HCT116 (cell line): ENCODE data around the gene CA7. TPM values are rescaled to one million over a fixed set of nuclear protein-coding genes. Genes with fewer than 3 reads are reported as not detected.

ENCODE experiments used
- ATAC-seq: fragments of 200-7000 bp; cut with Tn5 transposase; 2 replicates; pipeline ENCODE4 v1.9.1; 2020; ENCODE audit warnings: mild to moderate bottlenecking, moderate library complexity
- BruUV-seq: library from RNA; stranded (reverse); fragments of 400-500 nt; replicated peaks from 2 replicates; lab custom pipeline; 2021; lab: Mats Ljungman, UMichigan
- CTCF ChIA-PET: fragments of 300-600 bp; sonication (Branson Sonifier 250); formaldehyde crosslinking; loops from one replicate; lab custom pipeline; 2021; ENCODE audit warnings: antibody characterized with exemption; lab: Charles Lee
- POLR2A ChIA-PET: fragments of 300-600, 350-600 bp; sonication (Branson Sonifier 250); formaldehyde crosslinking; loops from one replicate; lab custom pipeline; 2021; ENCODE audit warnings: antibody characterized with exemption; lab: Charles Lee
- RAD21 ChIA-PET, 2 experiments: fragments of 300-600 bp; sonication (Branson Sonifier 250); formaldehyde crosslinking; loops; one replicate each; lab custom pipeline; 2023; ENCODE audit warnings: low total read pairs in 2 of 2; ENCODE audit not compliant: uncharacterized antibody in 2 of 2, unreplicated experiment in 2 of 2, low non-redundant PET in 1 of 2; lab: Charles Lee
- DNase-seq: peaks from one replicate; pipeline ENCODE4 v3.0.0-alpha.2; 2010; ENCODE audit warnings: low read depth, low spot score
- H2AFZ ChIP-seq: fragments of 200-600 bp; shearing (Covaris generic), sonication (generic); 2 replicates; pipeline ENCODE4 v1.6.1; 2017; ENCODE audit warnings: low read depth, mixed run types, mixed read lengths, antibody characterized with exemption, low read length; ENCODE audit not compliant: poor library complexity, severe bottlenecking
- H3K27ac ChIP-seq: 2 replicates; pipeline ENCODE4 v1.5.1; 2012; ENCODE audit warnings: low read depth, low read length
- H3K27me3 ChIP-seq: fragments of 200-600 bp; sonication (generic); 2 replicates; pipeline ENCODE4 v1.6.1; 2016; ENCODE audit warnings: mixed run types, low read length, mixed read lengths; ENCODE audit not compliant: insufficient read depth
- H3K36me3 ChIP-seq, 2 experiments: fragments of 200-500 bp in 1 of 2; fragments of 200-600 bp in 1 of 2; sonication (Bioruptor generic) in 1 of 2; sonication (generic) in 1 of 2; 2 replicates each; pipeline versions ENCODE4 v1.5.1 to v1.6.1; 2014 to 2016; ENCODE audit warnings: low read length in 2 of 2, inconsistent platforms in 1 of 2, mixed read lengths in 1 of 2, mixed run types in 1 of 2; ENCODE audit not compliant: insufficient read depth in 2 of 2, control insufficient read depth in 1 of 2
- H3K4me1 ChIP-seq, 2 experiments: fragments of 200-600 bp in 1 of 2; sonication (generic) in 1 of 2; 2 replicates each; pipeline versions ENCODE4 v1.5.1 to v1.6.1; 2012 to 2017; ENCODE audit warnings: low read length in 2 of 2, inconsistent platforms in 1 of 2, mild to moderate bottlenecking in 1 of 2, mixed read lengths in 1 of 2, mixed run types in 1 of 2, moderate library complexity in 1 of 2; ENCODE audit not compliant: insufficient read depth in 2 of 2, control insufficient read depth in 1 of 2
- H3K4me2 ChIP-seq: fragments of 200-600 bp; sonication (generic); 2 replicates; pipeline ENCODE4 v1.6.1; 2017; ENCODE audit warnings: mixed run types, low read length, mixed read lengths
- H3K4me3 ChIP-seq, 2 experiments: fragments of 200-600 bp in 1 of 2; sonication (generic) in 1 of 2; replicated peaks in 1 of 2; 2 replicates each; pipeline ENCODE4 v1.5.1; 2011 to 2016; ENCODE audit warnings: low read length in 2 of 2, control low read depth in 1 of 2, low read depth in 1 of 2, mild to moderate bottlenecking in 1 of 2, mixed read lengths in 1 of 2, mixed run types in 1 of 2
- H3K79me2 ChIP-seq: fragments of 200-600 bp; sonication (generic); 2 replicates; pipeline ENCODE4 v1.6.1; 2017; ENCODE audit warnings: mild to moderate bottlenecking, mixed run types, low read length, moderate library complexity, mixed read lengths; ENCODE audit not compliant: insufficient read depth
- H3K9ac ChIP-seq: fragments of 200-600 bp; sonication (generic); 2 replicates; pipeline ENCODE4 v1.6.1; 2016; ENCODE audit warnings: low read length, mixed read lengths
- H3K9me2 ChIP-seq: fragments of 200-600 bp; sonication (generic), shearing (Covaris generic); 2 replicates; pipeline ENCODE4 v1.6.1; 2017; ENCODE audit warnings: mixed run types, mild to moderate bottlenecking, moderate library complexity; ENCODE audit not compliant: insufficient read depth
- H3K9me3 ChIP-seq, 2 experiments: fragments of 200-500 bp in 1 of 2; fragments of 200-600 bp in 1 of 2; sonication (Bioruptor generic) in 1 of 2; sonication (generic) in 1 of 2; 2 replicates each; pipeline ENCODE4 v1.6.1; 2014 to 2017; ENCODE audit warnings: low read length in 2 of 2, mixed read lengths in 2 of 2, inconsistent platforms in 1 of 2, low read depth in 1 of 2, mild to moderate bottlenecking in 1 of 2, mixed run types in 1 of 2, moderate library complexity in 1 of 2; ENCODE audit not compliant: control insufficient read depth in 1 of 2, insufficient read depth in 1 of 2
- H4K20me1 ChIP-seq: fragments of 200-600 bp; sonication (generic), shearing (Covaris generic); 2 replicates; pipeline ENCODE4 v1.6.1; 2017; ENCODE audit warnings: mixed run types, mild to moderate bottlenecking, moderate library complexity; ENCODE audit not compliant: insufficient read depth
- ATF3 ChIP-seq: IDR thresholded peaks from 2 replicates; pipeline ENCODE4 v1.6.1; 2012
- CBX3 ChIP-seq: IDR thresholded peaks from 2 replicates; pipeline ENCODE4 v1.6.1; 2012; ENCODE audit warnings: low read depth
- CEBPB ChIP-seq: IDR thresholded peaks from 2 replicates; pipeline ENCODE4 v1.6.1; 2012; ENCODE audit warnings: low read depth
- EGR1 ChIP-seq: IDR thresholded peaks from 2 replicates; pipeline ENCODE4 v1.6.1; 2012; ENCODE audit warnings: low read depth
- EZH2 ChIP-seq: fragments of 200-600 bp; sonication (generic); IDR thresholded peaks from 2 replicates; pipeline ENCODE4 v1.6.1; 2017; ENCODE audit warnings: antibody characterized with exemption, mixed run types
- EZH2phosphoT487 ChIP-seq: fragments of 200-600 bp; IDR thresholded peaks from 2 replicates; pipeline ENCODE4 v1.6.1; 2018; ENCODE audit warnings: antibody characterized with exemption, borderline replicate concordance
- FOSL1 ChIP-seq: IDR thresholded peaks from 2 replicates; pipeline ENCODE4 v1.6.1; 2012; ENCODE audit warnings: low read depth
- JUND ChIP-seq: IDR thresholded peaks from 2 replicates; pipeline ENCODE4 v1.6.1; 2012
- MAX ChIP-seq: IDR thresholded peaks from 2 replicates; pipeline ENCODE4 v1.6.1; 2012
- POLR2A ChIP-seq: IDR thresholded peaks from 2 replicates; pipeline ENCODE4 v1.7.0; 2011; ENCODE audit warnings: borderline replicate concordance; ENCODE audit not compliant: insufficient read depth, insufficient read length; ENCODE audit errors: extremely low read depth
- POLR2AphosphoS5 ChIP-seq: IDR thresholded peaks from 2 replicates; pipeline ENCODE4 v1.6.1; 2011; ENCODE audit warnings: mild to moderate bottlenecking, low read depth, low read length, moderate library complexity
- REST ChIP-seq: IDR thresholded peaks from 2 replicates; pipeline ENCODE4 v1.6.1; 2012; ENCODE audit warnings: low read depth
- SRF ChIP-seq: IDR thresholded peaks from 2 replicates; pipeline ENCODE4 v1.6.1; 2012; ENCODE audit warnings: low read depth
- TCF7L2 ChIP-seq: IDR thresholded peaks from 2 replicates; pipeline ENCODE4 v1.7.0; 2011; ENCODE audit warnings: borderline replicate concordance, inconsistent platforms; ENCODE audit not compliant: insufficient read depth, insufficient read length; ENCODE audit errors: extremely low read depth
- YY1 ChIP-seq: IDR thresholded peaks from 2 replicates; pipeline ENCODE4 v1.6.1; 2011; ENCODE audit warnings: low read length, low read depth, moderate library complexity, mild to moderate bottlenecking; ENCODE audit not compliant: insufficient replicate concordance; ENCODE audit errors: extremely low read depth
- ZBTB33 ChIP-seq: IDR thresholded peaks from 2 replicates; pipeline ENCODE4 v1.6.1; 2011; ENCODE audit warnings: mild to moderate bottlenecking, low read length, moderate library complexity; ENCODE audit not compliant: insufficient replicate concordance; ENCODE audit errors: extremely low read depth
- ZFX ChIP-seq: fragments of 450-650 bp; IDR thresholded peaks from 2 replicates; pipeline ENCODE4 v1.6.1; 2017
- ZNF274 ChIP-seq: fragments of 200-500 bp; sonication (Bioruptor generic); IDR thresholded peaks from 2 replicates; pipeline ENCODE4 v1.6.1; 2014; ENCODE audit warnings: mild to moderate bottlenecking, low read depth, low read length, inconsistent platforms
- intact Hi-C: fragments of 100-400 bp; cut with micrococcal nuclease; formaldehyde crosslinking; loops from 2 replicates; pipeline ENCODE4 v1.10.0; 2022
- total RNA-seq: library from RNA; stranded (reverse); gene quantifications from one replicate; pipeline ENCODE4 v1.2.1, GENCODE V29; 2021; ENCODE audit not compliant: unreplicated experiment

Gene CA7
- total RNA-seq, 1 experiment from 2014 or later, result not detected

GRCh38 chr16:66802159-66802558 lies 42.1 kb upstream of the CA7 start:
- Histone ChIP-seq H3K27me3 (no peaks in the 10 kb centered on the region), H2AFZ (no peak overlapping the region), H3K9ac (no peak overlapping the region), H3K9me2 (no peaks in the 10 kb centered on the region), H3K36me3 (peaks cover 26 to 31% of the 10 kb centered on the region in 2 experiments; a peak in 3 of 4 replicates), H3K27ac (no peak overlapping the region)
- intact Hi-C loops, result no loop called here
- POLR2A ChIA-PET, result no interaction called here
- no peak for DNase-seq
- RAD21 ChIA-PET, result no interaction called here
- CTCF ChIA-PET, result no interaction called here
- TF ChIP-seq EZH2, result no peak
- TF ChIP-seq ZBTB33, result no peak
- no peak for TF ChIP-seq FOSL1
- TF ChIP-seq EGR1, result no peak
- TF ChIP-seq SRF, result no peak
- no peak for TF ChIP-seq ATF3
- no peak for TF ChIP-seq MAX
- no peak for TF ChIP-seq POLR2A
- TF ChIP-seq REST, result no peak
- TF ChIP-seq ZFX, result no peak
- no peak for TF ChIP-seq JUND
- no peak for TF ChIP-seq YY1
- TF ChIP-seq EZH2phosphoT487, result no peak
- TF ChIP-seq POLR2AphosphoS5, result no peak
- TF ChIP-seq ZNF274, result no peak
- no peak for TF ChIP-seq CBX3
- TF ChIP-seq TCF7L2, result no peak
- TF ChIP-seq CEBPB, result no peak
- TF ChIP-seq, all 23 proteins: peak for 0
- Histone ChIP-seq H3K9me3 (no peaks in the 10 kb centered on the region), H3K79me2 (no peaks in the 10 kb centered on the region), H3K4me2 (no peak overlapping the region), H4K20me1 (no peaks in the 10 kb centered on the region), H3K4me1 (no peaks in the 10 kb centered on the region), H3K4me3 (no peak overlapping the region)
- no TSS peak for BruUV-seq
- ATAC-seq, result no peak
